Left renal pelvis (tissue), 4 donors: ENCODE results near the gene SLC6A12. TPM values are rescaled to one million over a fixed set of nuclear protein-coding genes. Genes with fewer than 3 reads are reported as not detected.

Experiments used
- DNase-seq, 4 donors: peaks; one replicate each; pipeline ENCODE4 v3.0.0-alpha.2; 2013; ENCODE audit warnings: low read depth in 4 of 4, low spot score in 3 of 4
- polyA plus RNA-seq, 4 donors: library from polyadenylated mRNA; unstranded; fragments of 120-200 nt; gene quantifications; one replicate each; pipeline ENCODE4 v1.2.1, GENCODE V29; 2013; ENCODE audit not compliant: insufficient read length in 4 of 4

Gene SLC6A12
- polyA plus RNA-seq, 4 donors: 1.3 to 20.2 (median 13.5) TPM

- DNase-seq: no peak
Measured at GRCh38 chr12:181921-182320, 32.0 kb downstream of the SLC6A12 start.

DNA sequence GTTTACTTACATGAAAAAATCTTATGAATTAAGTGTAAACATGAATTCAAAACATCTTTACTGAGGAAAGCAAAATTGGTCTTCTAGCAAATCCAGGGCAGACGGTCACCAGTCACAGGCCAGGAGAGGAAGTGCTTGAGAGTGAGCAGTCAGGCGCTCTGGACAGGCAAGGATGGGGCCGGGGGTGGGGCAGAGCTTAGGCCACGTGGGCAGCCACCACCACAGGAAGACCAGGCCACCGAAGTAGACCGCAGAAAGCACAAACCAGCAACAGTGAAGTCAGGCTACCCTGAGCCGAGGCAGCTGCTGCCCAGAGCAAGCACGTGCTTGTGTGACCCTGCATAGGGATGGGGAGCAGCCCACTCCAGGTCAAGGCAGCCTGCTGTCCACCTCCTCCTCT is 33.5 kb downstream of the SLC6A12 start:
- DNase-seq: no peak

GRCh38 chr12:179885-180284 is 34.1 kb downstream of the SLC6A12 start:
- no peak for DNase-seq

- DNase-seq: no peak
Measured at GRCh38 chr12:179131-179884, 34.6 kb downstream of the SLC6A12 start.

DNA sequence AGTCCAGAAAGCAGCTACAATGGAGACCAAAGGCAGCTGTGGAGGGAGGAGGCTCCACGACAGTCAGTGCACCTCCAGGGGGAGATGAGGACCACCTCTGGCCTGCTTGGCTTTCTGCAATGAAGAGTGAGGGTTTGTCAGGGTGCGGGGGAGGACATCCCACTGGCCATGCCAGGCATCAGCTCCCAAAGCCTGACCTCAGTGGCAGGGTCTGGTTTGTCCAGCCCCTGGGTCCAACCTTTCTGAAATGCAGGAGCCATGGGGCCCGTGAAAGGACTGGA is 35.2 kb downstream of the SLC6A12 start:
- no peak for DNase-seq

- DNase-seq: no peak
Measured at GRCh38 chr12:177980-178828, 35.8 kb downstream of the SLC6A12 start.

DNA sequence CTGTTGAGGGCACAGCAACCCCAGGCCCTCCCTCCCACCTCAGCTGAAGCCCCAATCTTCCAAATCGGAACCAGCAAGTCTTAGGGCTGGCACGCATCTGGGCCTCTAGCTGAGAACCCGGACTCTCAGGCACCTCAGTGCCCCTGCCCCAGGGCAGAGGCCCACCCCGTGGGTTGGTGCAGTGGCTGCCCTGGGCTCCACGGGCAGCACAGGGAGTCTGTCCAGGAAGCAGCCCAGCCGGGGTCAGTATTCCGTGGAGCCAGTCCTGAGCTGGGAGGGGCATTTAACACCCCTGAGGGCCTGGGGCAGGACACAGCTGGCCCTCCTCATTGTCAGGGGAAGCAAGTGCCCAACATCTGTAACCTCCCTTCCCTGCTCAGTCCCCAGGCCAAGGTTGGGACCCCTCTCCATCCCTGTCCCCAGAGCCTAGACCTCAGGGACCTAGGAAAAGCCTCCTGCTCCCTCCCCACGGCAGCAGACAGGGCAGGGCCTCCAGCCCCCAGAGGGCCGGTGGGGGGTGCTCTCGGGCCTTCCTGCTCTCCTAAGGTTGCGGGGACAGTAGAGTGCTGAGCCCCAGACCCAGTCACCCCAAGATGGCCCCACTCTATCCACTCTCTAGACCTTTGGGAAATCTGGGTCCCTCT is 36.5 kb downstream of the SLC6A12 start:
- DNase-seq: no peak

DNA sequence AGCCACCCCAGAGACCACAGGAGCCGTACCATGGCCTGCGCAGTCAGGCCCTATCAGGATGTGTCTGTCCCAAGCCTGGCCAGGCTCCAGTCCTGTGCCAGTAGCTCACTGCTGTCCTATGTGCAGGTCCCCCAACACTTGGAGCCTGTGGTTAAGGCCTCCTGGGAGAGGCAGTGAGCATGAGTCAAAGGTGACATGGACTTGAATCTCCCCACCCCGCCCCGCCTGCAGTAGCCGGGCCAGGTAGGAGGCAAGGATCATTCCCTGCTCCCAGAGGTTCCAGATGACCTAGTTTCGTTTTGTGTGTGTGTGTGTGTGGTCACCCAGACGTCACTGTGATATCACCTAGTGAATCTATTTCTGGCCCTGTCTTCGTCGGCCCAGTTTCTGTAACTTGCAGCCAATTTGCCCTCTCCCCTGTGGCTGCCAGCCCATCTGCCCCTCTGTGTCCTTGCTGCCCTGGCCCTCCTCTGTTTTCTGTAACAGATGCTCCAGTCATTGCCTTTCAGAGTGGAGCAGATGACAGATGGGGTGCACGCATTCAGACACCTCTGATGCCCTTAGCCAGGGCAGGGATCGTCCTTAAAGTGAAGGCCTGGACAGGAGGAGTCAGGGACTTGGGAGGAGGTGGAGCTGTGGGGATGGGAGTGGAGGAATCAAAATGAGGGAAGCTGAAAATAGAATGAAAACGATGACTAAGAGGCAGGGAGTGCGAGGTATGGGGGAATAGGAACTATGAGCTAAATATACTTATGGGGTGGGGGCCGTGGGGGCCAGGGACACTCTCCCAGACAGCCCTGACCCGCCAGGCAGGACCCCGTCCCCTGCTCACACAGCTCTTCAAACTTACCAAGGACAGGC is 37.4 kb downstream of the SLC6A12 start:
- no peak for DNase-seq

- no peak for DNase-seq
Measured at GRCh38 chr12:175759-176158, 38.2 kb downstream of the SLC6A12 start.

- no peak for DNase-seq
Measured at GRCh38 chr12:175250-175649, 38.7 kb downstream of the SLC6A12 start.

- no peak for DNase-seq
Measured at GRCh38 chr12:174596-174995, 39.4 kb downstream of the SLC6A12 start.

DNA sequence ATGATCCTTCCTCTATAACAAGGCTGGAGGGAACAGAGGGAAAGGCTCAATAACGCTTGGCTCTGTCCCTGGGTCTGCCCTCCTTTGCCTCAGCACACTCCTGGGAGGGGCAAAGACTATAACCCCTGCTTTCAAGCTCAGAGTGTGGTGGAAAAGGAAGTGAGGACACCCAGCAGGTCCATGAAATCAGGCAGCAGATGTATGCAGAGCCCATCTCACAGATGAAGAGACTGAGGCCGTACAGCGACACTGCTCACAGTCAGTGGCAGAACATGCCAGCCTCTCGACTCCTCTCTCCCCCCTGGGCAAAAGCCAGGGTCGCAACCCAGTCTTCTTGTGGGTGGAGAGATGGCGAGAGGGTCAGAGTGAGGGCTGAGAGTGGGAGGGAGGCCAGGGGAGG is 39.8 kb downstream of the SLC6A12 start:
- no peak for DNase-seq

- DNase-seq: no peak
Measured at GRCh38 chr12:172732-173161, 41.2 kb downstream of the SLC6A12 start.

DNA sequence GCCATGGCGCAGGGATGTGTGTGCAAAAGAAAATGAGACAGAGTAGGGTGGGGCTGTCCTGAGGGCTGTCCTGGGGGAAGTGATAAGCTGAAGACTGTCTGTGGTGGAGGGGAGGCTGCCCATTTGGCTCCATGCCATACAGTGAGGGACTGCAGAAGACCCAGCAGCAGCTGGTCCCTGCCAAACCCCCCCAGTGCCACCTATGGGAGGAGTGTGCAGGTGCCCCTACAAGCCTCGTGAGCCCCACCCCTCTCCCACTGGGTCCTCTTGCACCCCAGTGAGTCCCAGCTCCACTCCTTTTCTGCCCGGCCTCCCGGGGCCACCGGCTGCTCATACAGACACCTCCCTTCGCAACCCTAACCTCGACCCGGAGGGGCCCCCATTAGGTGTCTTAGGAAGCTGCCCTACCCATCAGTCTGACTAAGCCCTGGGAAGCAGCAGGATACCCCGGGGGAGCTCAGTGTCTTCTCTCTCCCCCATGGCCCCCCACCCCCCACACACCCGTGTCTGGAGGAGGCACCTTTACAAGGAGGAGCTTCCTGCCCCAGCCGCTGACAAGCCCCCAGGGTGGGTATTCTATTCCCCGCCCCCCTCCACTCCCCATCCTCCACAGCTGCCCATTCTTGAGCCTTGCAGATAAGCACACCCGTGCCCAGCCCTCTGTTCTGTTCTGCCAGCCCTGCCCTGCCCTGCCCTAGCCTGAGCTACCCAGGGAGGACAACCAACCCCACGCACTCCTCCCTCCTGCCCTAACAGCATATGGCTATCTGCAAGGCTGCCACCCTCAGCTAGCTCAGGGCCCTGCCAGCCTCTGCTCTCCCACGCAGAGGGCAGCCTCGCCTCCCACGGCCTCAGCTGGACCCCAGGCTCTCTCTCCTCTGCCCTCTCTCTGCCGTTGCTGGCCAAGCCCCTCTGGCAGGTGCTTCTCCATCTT is 41.9 kb downstream of the SLC6A12 start:
- no peak for DNase-seq

- DNase-seq: no peak
Measured at GRCh38 chr12:171276-171675, 42.7 kb downstream of the SLC6A12 start.

DNA sequence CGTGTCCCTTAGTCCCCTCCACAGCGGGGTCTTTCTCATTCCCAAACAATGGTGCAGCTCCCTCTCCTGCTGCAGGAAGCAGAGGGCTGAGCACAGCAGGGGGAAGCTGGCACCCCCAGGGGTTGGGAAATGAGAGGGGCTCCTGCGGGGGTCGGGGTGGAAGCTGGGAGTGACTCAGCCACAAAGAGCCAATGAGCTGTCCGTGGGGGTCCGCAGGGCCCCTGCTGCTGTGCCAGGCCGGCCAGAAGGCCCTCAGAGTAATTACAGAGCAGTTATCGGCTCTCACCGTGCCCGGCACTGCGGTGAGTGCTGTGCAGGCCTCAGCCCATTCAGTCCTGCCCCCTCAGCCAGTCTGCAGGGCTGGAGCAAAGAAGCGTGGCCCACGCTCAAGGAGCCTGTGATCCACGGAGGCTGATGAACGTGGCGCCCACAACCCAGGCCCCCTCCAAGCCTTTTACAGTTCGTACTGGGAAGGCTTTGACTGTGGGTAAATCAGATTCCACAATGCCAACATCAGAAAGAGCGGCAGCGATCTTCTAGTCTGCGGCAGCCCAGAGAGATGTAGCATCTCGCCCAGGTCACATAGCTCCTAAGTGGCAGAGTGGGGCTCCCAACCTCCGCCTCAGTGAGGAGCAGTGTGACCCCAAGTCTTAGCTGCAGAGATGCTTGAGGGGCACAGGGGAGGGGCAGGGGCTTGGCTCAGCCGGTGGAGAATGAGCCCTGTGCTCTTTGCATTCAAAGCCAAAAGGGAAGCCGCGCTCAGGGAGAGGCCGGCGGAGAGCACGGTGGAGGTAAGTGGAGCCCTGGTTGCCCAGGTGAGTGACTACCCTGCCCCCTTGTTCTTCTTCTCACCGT is 43.4 kb downstream of the SLC6A12 start:
- no peak for DNase-seq

DNA sequence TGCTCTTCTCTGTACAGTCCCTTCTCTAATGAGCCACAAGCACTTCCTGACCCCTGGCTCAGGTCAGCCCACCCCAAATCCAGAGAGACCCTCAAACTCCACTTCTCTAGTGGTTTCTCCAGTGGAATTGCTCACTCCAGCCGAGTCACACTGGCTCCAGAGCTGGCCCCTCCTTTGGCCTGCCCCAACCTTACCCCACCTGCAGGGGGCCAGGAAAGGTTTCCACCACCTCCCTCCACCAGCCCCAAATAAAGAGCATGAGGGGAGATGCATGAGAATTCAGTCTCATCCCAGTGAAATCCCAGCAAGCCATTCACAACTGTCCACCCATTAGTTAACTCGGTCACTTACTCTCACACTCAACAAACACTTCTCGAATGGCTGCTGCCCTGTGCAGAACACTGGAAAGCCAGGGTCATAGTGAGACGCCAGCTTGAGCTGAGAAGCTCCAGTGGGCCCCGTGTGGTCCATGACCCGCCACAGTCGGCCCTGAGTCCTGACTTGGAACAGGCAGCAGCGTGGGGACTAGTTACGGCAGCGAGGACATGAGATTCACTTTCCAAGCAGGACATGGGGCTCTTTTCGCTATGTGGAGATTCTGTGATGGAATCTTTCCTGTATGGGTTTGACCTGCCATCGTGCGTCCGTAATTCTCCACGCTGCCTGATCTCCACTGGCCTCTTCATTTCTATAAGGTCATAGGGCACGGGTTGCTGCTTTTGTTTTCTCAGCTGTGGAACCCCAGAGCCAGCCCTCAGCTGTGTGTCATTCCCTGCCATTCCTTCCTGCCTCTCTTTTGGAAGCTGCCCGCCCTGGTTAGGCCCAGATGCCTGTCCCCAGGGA is 44.2 kb downstream of the SLC6A12 start:
- no peak for DNase-seq
